HG03175 (cell line): ENCODE measurements around the gene PLGRKT.
"Not testable (repeated sequence)": the region's sequence is repeated elsewhere in the genome, so short reads cannot be mapped to it uniquely, and the experiment has no call there.

ENCODE experiments used
- ATAC-seq: cut with Tn5 transposase; IDR thresholded peaks from one replicate; pipeline ENCODE4 v1.9.1; 2021; ENCODE audit warnings: mild to moderate bottlenecking, moderate library complexity; ENCODE audit not compliant: unreplicated experiment

PLGRKT gene

GRCh38 chr9:5321601-5322000 lies 116.1 kb downstream of the PLGRKT start:
- ATAC-seq: not testable (repeated sequence)

GRCh38 chr9:5321058-5321457 lies 116.7 kb downstream of the PLGRKT start:
- ATAC-seq: no peak

DNA sequence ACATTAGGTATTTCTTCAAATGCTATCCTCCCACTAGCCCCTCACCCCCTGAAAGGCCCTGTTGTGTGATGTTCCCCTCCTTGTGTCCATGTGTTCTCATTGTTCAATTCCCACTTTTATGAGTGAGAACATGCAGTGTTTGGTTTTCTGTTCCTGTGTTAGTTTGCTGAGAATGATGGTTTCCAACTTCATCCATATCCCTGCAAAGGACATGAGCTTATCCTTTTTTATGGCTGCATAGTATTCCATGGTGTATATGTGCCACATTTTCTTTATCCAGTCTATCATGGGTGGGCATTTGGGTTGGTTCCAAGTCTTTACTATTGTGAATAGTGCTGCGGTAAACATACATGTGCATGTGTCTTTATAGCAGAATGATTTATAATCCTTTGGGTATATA lies 121.3 kb downstream of the PLGRKT start:
- ATAC-seq: not testable (repeated sequence)

DNA sequence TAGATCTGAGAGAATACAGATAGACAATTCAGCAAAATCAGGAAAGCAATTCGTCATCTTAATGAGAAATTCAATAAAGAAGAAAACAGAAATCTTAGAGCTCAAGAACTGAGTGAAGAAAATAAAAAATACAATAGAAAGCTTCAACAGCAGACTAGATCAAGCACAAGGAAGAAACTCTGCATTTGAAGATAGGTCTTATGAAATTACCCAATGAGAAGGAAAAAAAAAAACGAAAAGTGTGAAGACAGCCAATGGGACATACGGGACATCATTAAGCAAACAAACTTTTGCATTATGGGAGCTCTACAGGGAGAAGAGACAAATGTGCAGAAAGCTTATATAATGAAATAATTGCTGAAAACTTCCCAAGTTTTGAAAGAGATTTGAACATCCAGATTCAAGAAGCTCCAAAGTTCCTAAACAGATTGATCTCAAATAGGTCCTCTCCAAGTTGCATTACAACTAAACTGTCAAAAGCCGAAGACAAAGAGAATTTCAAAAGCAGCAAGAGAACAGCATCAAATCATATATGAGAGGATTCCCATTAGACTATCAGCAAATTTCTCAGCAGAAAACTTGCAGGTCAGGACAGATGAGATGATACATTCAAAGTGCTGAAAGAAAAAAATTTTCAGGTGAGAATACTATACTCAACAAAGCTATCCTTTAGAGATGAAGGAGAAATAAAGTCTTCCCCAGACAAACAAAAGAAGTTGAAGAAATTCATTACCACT lies 122.4 kb downstream of the PLGRKT start:
- ATAC-seq: no peak

- ATAC-seq: no peak
These were observed 126.9 kb downstream of the PLGRKT start for GRCh38 chr9:5310851-5311250.
